Osteoblast (primary cell): ENCODE results near the gene FBXO4. TPM values are rescaled to one million over a fixed set of nuclear protein-coding genes. Genes with fewer than 3 reads are reported as not detected.

ENCODE experiments used
- DNase-seq: peaks from one replicate; pipeline ENCODE4 v3.0.0; 2011; ENCODE audit warnings: low spot score, mixed read lengths; ENCODE audit not compliant: insufficient read length; ENCODE audit errors: missing footprints
- H2AFZ ChIP-seq: 2 replicates; pipeline ENCODE4 v1.6.0; 2011; ENCODE audit warnings: mild to moderate bottlenecking, low read length
- H3K27ac ChIP-seq: 2 replicates; pipeline ENCODE4 v1.5.1; 2011; ENCODE audit warnings: mild to moderate bottlenecking, low read depth, low read length, moderate library complexity
- H3K27me3 ChIP-seq: 2 replicates; pipeline ENCODE4 v1.6.0; 2012; ENCODE audit warnings: mild to moderate bottlenecking, control low read depth, inconsistent platforms, low read length, moderate library complexity; ENCODE audit not compliant: insufficient read depth
- H3K36me3 ChIP-seq: 2 replicates; pipeline ENCODE4 v1.5.1; 2011; ENCODE audit warnings: mild to moderate bottlenecking, low read length, control low read depth, moderate library complexity; ENCODE audit not compliant: insufficient read depth
- H3K4me1 ChIP-seq: 2 replicates; pipeline ENCODE4 v1.5.1; 2011; ENCODE audit warnings: mild to moderate bottlenecking, low read length, control low read depth, moderate library complexity; ENCODE audit not compliant: insufficient read depth
- H3K4me2 ChIP-seq: 2 replicates; pipeline ENCODE4 v1.6.0; 2011; ENCODE audit warnings: mild to moderate bottlenecking, low read length; ENCODE audit not compliant: insufficient read depth
- H3K4me3 ChIP-seq: fragments of 200-600 bp; sonication (generic); 3 replicates; pipeline ENCODE4 v1.5.1; 2012; ENCODE audit warnings: mild to moderate bottlenecking, low read length, inconsistent platforms; ENCODE audit not compliant: insufficient read depth
- H3K79me2 ChIP-seq: 2 replicates; pipeline ENCODE4 v1.6.0; 2012; ENCODE audit warnings: mild to moderate bottlenecking, low read length, control low read depth, inconsistent platforms; ENCODE audit not compliant: insufficient read depth
- H3K9me3 ChIP-seq: 2 replicates; pipeline ENCODE4 v1.5.1; 2011; ENCODE audit warnings: low read depth, low read length, control low read depth
- H4K20me1 ChIP-seq: 2 replicates; pipeline ENCODE4 v1.6.0; 2012; ENCODE audit warnings: mild to moderate bottlenecking, low read length, control low read depth; ENCODE audit not compliant: insufficient read depth
- total RNA-seq: library from RNA; depleted of rRNA; stranded (reverse); fragments of >200 nt; gene quantifications from 2 replicates; pipeline ENCODE4 v1.2.3, GENCODE V29; 2012
- TF ChIP-seq, protein P1 (sequence below): IDR thresholded peaks from 2 replicates; pipeline ENCODE4 v1.5.1; 2011; ENCODE audit warnings: mild to moderate bottlenecking, low read depth, low read length, moderate library complexity; ENCODE audit errors: extremely low read depth

The FBXO4 gene
- total RNA-seq, 1 donor: 14.5 TPM

DNA sequence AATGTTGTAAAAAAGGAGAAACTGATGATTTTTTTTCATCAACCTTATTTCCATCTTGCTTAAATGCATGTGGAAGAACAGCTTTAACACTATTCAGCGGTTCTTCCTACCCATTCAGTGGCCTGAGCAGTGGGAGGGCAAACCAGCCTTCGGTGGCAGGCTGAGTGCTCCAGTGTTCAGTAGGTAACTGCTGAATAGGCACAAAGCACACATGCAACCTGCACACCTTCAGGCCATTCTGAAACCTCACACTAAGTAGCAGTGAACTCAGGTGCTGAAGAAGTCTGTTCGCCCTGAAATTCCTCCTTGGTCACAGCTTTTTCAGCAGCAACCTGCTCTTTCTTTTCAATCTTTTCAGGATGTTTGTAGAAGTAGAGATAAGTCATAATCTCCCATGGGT lies 26.1 kb downstream of the FBXO4 start:
- Histone ChIP-seq H3K9me3 (no peaks in the 10 kb centered on the region), H3K4me3 (no peak overlapping the region), H4K20me1 (no peaks in the 10 kb centered on the region), H3K36me3 (no peaks in the 10 kb centered on the region), H3K4me2 (no peak overlapping the region), H3K27me3 (no peaks in the 10 kb centered on the region), H2AFZ (no peak overlapping the region), H3K4me1 (no peaks in the 10 kb centered on the region), H3K79me2 (no peaks in the 10 kb centered on the region), H3K27ac (no peak overlapping the region)
- DNase-seq: no peak
- TF ChIP-seq, protein P1, sequence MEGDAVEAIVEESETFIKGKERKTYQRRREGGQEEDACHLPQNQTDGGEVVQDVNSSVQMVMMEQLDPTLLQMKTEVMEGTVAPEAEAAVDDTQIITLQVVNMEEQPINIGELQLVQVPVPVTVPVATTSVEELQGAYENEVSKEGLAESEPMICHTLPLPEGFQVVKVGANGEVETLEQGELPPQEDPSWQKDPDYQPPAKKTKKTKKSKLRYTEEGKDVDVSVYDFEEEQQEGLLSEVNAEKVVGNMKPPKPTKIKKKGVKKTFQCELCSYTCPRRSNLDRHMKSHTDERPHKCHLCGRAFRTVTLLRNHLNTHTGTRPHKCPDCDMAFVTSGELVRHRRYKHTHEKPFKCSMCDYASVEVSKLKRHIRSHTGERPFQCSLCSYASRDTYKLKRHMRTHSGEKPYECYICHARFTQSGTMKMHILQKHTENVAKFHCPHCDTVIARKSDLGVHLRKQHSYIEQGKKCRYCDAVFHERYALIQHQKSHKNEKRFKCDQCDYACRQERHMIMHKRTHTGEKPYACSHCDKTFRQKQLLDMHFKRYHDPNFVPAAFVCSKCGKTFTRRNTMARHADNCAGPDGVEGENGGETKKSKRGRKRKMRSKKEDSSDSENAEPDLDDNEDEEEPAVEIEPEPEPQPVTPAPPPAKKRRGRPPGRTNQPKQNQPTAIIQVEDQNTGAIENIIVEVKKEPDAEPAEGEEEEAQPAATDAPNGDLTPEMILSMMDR: no peak

DNA sequence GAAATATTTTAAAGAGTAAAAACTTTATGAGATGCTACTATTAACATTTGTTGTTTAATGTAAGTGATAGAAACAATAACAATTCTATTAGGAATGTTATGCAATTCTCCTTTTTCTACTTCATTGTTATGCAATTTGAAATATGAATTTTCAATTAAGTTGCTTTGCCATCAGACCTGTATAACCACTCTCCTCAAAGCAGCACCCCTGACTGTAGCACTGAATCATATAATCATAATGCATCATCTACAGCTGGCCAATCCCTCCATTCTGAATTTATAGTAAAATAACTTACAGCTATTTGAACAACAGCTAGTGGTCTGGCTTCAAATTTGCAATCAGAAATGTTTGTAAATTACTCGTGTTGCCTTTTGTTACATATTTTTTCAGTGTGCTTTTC lies 29.2 kb downstream of the FBXO4 start:
- Histone ChIP-seq H3K4me3 (no peak overlapping the region), H3K27ac (no peak overlapping the region), H3K79me2 (no peaks in the 10 kb centered on the region), H3K36me3 (no peaks in the 10 kb centered on the region), H2AFZ (no peak overlapping the region), H3K4me2 (no peak overlapping the region), H3K4me1 (no peaks in the 10 kb centered on the region), H4K20me1 (no peaks in the 10 kb centered on the region), H3K27me3 (no peaks in the 10 kb centered on the region), H3K9me3 (no peaks in the 10 kb centered on the region)
- no peak for DNase-seq
- TF ChIP-seq, protein P1: no peak

- Histone ChIP-seq H3K4me2 (no peak overlapping the region), H3K9me3 (no peaks in the 10 kb centered on the region), H3K36me3 (no peaks in the 10 kb centered on the region), H3K79me2 (no peaks in the 10 kb centered on the region), H4K20me1 (no peaks in the 10 kb centered on the region), H3K4me1 (no peaks in the 10 kb centered on the region), H3K27ac (no peak overlapping the region), H3K4me3 (no peak overlapping the region), H3K27me3 (no peaks in the 10 kb centered on the region), H2AFZ (no peak overlapping the region)
- TF ChIP-seq, protein P1: no peak
- no peak for DNase-seq
Observed at GRCh38 chr5:41955432-41956024, 30.4 kb downstream of the FBXO4 start.

DNA sequence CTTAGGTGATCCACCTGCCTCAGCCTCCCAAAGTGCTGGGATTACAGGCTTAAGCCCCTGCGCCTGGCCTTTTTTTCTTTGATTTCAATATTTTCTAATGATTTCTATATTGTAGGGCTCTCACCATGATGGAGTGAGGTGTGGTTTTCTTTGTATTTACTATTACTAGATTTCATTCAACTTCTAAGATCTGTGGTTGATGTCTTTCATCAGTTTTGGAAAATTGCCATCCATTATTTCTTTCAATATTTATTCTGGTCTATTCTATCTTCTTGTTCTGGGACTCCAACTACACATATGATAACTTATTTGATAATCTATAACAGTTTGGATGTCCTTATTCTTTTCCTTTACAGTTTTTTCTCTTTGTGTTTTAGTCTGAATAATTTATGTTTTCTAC lies 31.9 kb downstream of the FBXO4 start:
- H3K27me3 ChIP-seq: no peaks in the 10 kb centered on the region
- TF ChIP-seq, protein P1: no peak
- H3K79me2 ChIP-seq: no peaks in the 10 kb centered on the region
- no peak overlapping the region for H3K27ac ChIP-seq
- no peak for DNase-seq
- H2AFZ ChIP-seq: no peak overlapping the region
- no peaks in the 10 kb centered on the region for H3K4me1 ChIP-seq
- H3K4me2 ChIP-seq: no peak overlapping the region
- H3K9me3 ChIP-seq: no peaks in the 10 kb centered on the region
- no peak overlapping the region for H3K4me3 ChIP-seq
- no peaks in the 10 kb centered on the region for H3K36me3 ChIP-seq
- no peaks in the 10 kb centered on the region for H4K20me1 ChIP-seq
